Hepatocyte (in vitro differentiated cells): ENCODE data around the gene MAP4K2. TPM values are rescaled to one million over a fixed set of nuclear protein-coding genes. Genes with fewer than 3 reads are reported as not detected.
"Not testable (repeated sequence)": the region's sequence is repeated elsewhere in the genome, so short reads cannot be mapped to it uniquely, and the experiment has no call there.

Experiments used
- DNase-seq: peaks from one replicate; pipeline ENCODE4 v3.0.0-alpha.2; 2016; ENCODE audit warnings: low spot score
- H2AFZ ChIP-seq: fragments of 200-600 bp; sonication (generic); 2 replicates; pipeline ENCODE4 v1.6.0; 2016; ENCODE audit warnings: antibody characterized with exemption, mild to moderate bottlenecking
- H3K27ac ChIP-seq: fragments of 200-600 bp; sonication (generic); 2 replicates; pipeline ENCODE4 v1.5.1; 2016; ENCODE audit warnings: mild to moderate bottlenecking
- H3K27me3 ChIP-seq: fragments of 200-600 bp; sonication (generic); 2 replicates; pipeline ENCODE4 v1.6.1; 2016
- H3K36me3 ChIP-seq: fragments of 200-600 bp; sonication (generic); replicated peaks from 2 replicates; pipeline ENCODE4 v1.5.1; 2016; ENCODE audit warnings: low read depth; ENCODE audit not compliant: insufficient read depth
- H3K4me1 ChIP-seq: fragments of 200-600 bp; sonication (generic); 2 replicates; pipeline ENCODE4 v1.5.1; 2016; ENCODE audit warnings: mild to moderate bottlenecking, moderate library complexity; ENCODE audit not compliant: insufficient read depth
- H3K4me2 ChIP-seq: fragments of 200-600 bp; sonication (generic); 2 replicates; pipeline ENCODE4 v1.6.0; 2016
- H3K4me3 ChIP-seq: fragments of 200-600 bp; sonication (generic); 2 replicates; pipeline ENCODE4 v1.5.1; 2016; ENCODE audit warnings: mild to moderate bottlenecking
- H3K79me2 ChIP-seq: fragments of 200-600 bp; sonication (generic); 2 replicates; pipeline ENCODE4 v1.6.0; 2017; ENCODE audit warnings: mild to moderate bottlenecking
- H3K9me2 ChIP-seq: fragments of 200-600 bp; sonication (generic); replicated peaks from 2 replicates; pipeline ENCODE4 v1.6.0; 2017; ENCODE audit warnings: mild to moderate bottlenecking; ENCODE audit not compliant: insufficient read depth
- H3K9me3 ChIP-seq: fragments of 200-600 bp; sonication (generic); 2 replicates; pipeline ENCODE4 v1.5.1; 2016; ENCODE audit warnings: low read depth, mild to moderate bottlenecking
- H4K20me1 ChIP-seq: fragments of 200-600 bp; sonication (generic); 2 replicates; pipeline ENCODE4 v1.6.0; 2016; ENCODE audit warnings: mild to moderate bottlenecking; ENCODE audit not compliant: insufficient read depth, poor library complexity, severe bottlenecking
- EZH2 ChIP-seq: fragments of 200-600 bp; sonication (generic); IDR thresholded peaks from 2 replicates; pipeline ENCODE4 v1.6.1; 2016; ENCODE audit warnings: antibody characterized with exemption, mild to moderate bottlenecking, borderline replicate concordance
- EZH2phosphoT487 ChIP-seq: fragments of 200-600 bp; sonication (generic); IDR thresholded peaks from one replicate; pipeline ENCODE4 v1.6.1; 2018; ENCODE audit warnings: antibody characterized with exemption, mild to moderate bottlenecking, low read depth, moderate library complexity; ENCODE audit not compliant: unreplicated experiment, severe bottlenecking
- WGBS: methylation state at CpG from one replicate; pipeline ENCODE4 v1.1.6; 2016; ENCODE audit warnings: low lambda C conversion rate; ENCODE audit errors: missing lambda C conversion rate; 5-methylcytosine and 5-hydroxymethylcytosine counted together
- polyA plus RNA-seq: library from polyadenylated mRNA; unstranded; fragments of >200 nt; fragmentation: Nextera tagmentation; extraction: Ambion mirVana; gene quantifications from 2 replicates; pipeline ENCODE4 v1.2.1, GENCODE V29; 2016
- total RNA-seq: library from RNA; depleted of rRNA; stranded (reverse); fragments of >200 nt; gene quantifications from 2 replicates; pipeline ENCODE4 v1.2.3, GENCODE V29; 2014
- TF ChIP-seq, protein P1 (sequence below): fragments of 200-600 bp; sonication (generic); IDR thresholded peaks from 2 replicates; pipeline ENCODE4 v1.5.1; 2016; ENCODE audit warnings: antibody characterized with exemption, mild to moderate bottlenecking; ENCODE audit not compliant: poor library complexity

MAP4K2 gene
- total and polyA plus RNA-seq, 2 experiments from 2014 or later, result 7.8 to 9.0 TPM

DNA sequence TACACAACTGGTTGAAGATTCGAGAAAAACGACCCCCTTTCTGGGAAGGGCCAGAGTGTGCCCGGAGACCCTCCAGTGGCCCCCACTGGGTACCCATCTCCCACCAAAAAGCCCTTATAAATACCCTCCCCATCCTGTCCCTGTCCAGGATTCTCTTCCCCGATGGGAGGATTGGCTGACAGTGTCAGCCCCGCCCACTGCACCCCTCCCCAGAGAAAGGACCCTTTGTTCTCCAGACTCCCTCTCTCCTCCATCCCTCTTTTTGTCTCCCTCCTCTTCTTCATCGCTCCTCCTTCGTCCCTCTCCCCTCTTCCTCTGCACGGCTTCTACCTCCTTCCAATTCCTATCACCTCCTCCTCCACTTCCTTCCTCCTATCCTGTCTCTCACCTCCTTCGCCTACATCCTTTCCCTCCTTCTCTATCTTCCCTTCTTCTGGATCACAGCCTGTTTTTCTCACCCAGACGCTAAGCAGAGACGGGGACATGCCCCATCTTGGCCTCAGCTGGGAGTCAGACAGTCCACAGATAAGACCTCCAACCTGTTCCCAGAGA is 20.6 kb upstream of the MAP4K2 start:
- TF ChIP-seq EZH2, result no peak
- TF ChIP-seq, protein P1, sequence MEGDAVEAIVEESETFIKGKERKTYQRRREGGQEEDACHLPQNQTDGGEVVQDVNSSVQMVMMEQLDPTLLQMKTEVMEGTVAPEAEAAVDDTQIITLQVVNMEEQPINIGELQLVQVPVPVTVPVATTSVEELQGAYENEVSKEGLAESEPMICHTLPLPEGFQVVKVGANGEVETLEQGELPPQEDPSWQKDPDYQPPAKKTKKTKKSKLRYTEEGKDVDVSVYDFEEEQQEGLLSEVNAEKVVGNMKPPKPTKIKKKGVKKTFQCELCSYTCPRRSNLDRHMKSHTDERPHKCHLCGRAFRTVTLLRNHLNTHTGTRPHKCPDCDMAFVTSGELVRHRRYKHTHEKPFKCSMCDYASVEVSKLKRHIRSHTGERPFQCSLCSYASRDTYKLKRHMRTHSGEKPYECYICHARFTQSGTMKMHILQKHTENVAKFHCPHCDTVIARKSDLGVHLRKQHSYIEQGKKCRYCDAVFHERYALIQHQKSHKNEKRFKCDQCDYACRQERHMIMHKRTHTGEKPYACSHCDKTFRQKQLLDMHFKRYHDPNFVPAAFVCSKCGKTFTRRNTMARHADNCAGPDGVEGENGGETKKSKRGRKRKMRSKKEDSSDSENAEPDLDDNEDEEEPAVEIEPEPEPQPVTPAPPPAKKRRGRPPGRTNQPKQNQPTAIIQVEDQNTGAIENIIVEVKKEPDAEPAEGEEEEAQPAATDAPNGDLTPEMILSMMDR, result no peak
- TF ChIP-seq EZH2phosphoT487, result no peak
- no peaks in the 10 kb centered on the region for H3K36me3 ChIP-seq
- H3K4me2 ChIP-seq, result no peak overlapping the region
- 93% methylated on average over 11 of the region's 11 CpGs for WGBS
- DNase-seq, result no peak
- no peaks in the 10 kb centered on the region for H3K27me3 ChIP-seq
- H3K4me3 ChIP-seq, result no peak overlapping the region
- no peaks in the 10 kb centered on the region for H3K4me1 ChIP-seq
- no peaks in the 10 kb centered on the region for H3K9me2 ChIP-seq
- no peak overlapping the region for H3K27ac ChIP-seq
- no peaks in the 10 kb centered on the region for H3K9me3 ChIP-seq
- H3K79me2 ChIP-seq, result no peaks in the 10 kb centered on the region
- H4K20me1 ChIP-seq, result no peaks in the 10 kb centered on the region
- H2AFZ ChIP-seq, result no peak overlapping the region

DNA sequence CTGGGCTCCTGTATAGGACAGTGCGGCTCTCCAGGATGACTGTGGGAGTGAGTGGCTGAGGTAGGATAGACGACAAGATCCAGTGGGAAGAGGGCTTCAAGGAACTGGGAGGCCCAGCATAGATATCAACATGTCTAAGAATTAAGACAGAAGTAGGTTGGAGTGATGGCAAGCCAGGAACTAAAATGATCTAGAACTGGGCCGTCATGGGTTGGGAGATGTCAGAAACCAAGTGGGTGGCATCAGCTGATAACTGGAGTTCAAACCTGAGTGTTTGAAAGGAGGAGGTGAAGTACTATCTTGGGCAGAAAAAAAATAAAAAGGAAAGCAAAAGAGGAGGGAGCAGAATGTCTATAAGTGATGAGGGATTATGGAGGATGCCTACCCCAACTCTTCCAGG is 14.5 kb upstream of the MAP4K2 start:
- Histone ChIP-seq H3K9me3 (no peaks in the 10 kb centered on the region), H3K36me3 (no peaks in the 10 kb centered on the region), H2AFZ (no peak overlapping the region), H4K20me1 (no peaks in the 10 kb centered on the region), H3K9me2 (no peaks in the 10 kb centered on the region), H3K4me1 (peaks cover 3% of the 10 kb centered on the region), H3K79me2 (no peaks in the 10 kb centered on the region), H3K27me3 (no peaks in the 10 kb centered on the region), H3K4me2 (no peak overlapping the region), H3K27ac (no peak overlapping the region), H3K4me3 (no peak overlapping the region)
- DNase-seq, result no peak
- TF ChIP-seq EZH2, result no peak
- no peak for TF ChIP-seq EZH2phosphoT487
- WGBS, result 100% methylated on average over 3 of the region's 3 CpGs

DNA sequence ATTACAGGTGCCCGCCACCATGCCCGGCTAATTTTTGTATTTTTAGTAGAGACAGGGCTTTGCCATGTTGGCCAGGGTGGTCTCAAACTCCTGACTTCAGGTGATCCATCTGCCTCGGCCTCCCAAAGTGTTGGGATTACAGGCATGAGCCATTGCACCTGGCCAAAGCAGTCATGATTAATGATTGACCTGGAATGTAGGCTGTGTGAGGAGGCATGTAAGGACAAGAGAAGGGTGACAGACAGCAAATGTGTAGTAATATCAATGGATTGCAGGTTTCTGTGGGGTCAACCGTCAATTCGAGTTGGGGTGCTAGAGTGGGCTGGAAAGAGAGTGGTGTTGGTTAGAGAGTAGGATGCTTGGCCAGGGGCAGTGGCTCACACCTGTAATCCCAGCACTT is 12.4 kb upstream of the MAP4K2 start:
- not testable (repeated sequence) for H4K20me1 ChIP-seq, H3K27ac ChIP-seq, H3K4me3 ChIP-seq, H3K4me1 ChIP-seq, H3K79me2 ChIP-seq, H2AFZ ChIP-seq, H3K9me2 ChIP-seq, H3K27me3 ChIP-seq, DNase-seq, H3K9me3 ChIP-seq, H3K4me2 ChIP-seq, H3K36me3 ChIP-seq
- 83% methylated on average over 5 of the region's 5 CpGs for WGBS

DNA sequence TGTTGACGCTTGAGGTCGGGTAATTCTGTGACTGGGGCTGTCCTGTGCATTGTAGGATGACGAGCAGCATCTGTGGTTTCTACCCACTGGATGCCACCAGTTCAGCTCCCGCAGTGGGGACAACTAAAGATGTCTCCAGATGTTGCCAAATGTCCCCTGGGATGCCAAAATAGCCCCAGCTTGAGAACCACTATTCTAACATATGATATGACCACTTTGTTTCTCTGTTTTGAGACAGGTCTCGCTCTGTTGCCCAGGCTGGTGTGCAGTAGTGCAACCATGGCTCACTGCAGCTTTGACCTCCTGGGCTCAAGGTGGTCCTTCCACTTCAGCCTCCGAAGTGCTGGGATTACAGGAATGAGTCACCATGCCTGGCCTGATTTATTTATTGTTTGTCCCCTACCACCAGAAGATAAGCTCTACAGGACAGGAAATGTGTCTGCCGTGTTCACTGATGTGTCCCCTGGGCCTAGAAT is 11.7 kb upstream of the MAP4K2 start:
- Histone ChIP-seq H3K36me3 (no peaks in the 10 kb centered on the region), H3K9me2 (no peaks in the 10 kb centered on the region), H3K4me1 (peaks cover 3% of the 10 kb centered on the region), H3K27me3 (no peaks in the 10 kb centered on the region), H3K9me3 (no peaks in the 10 kb centered on the region), H3K4me3 (no peak overlapping the region), H3K27ac (no peak overlapping the region), H4K20me1 (no peaks in the 10 kb centered on the region), H3K4me2 (no peak overlapping the region), H3K79me2 (no peaks in the 10 kb centered on the region), H2AFZ (no peak overlapping the region)
- no peak for TF ChIP-seq EZH2phosphoT487
- no peak for TF ChIP-seq EZH2
- TF ChIP-seq, protein P1, result no peak
- 62% methylated on average over 7 of the region's 7 CpGs for WGBS
- DNase-seq, result no peak
